ENCODE measurements around the gene SSBP3. TPM values are rescaled to one million over a fixed set of nuclear protein-coding genes. Genes with fewer than 3 reads are reported as not detected.

Gene SSBP3
- total and polyA plus RNA-seq, 2 of the 13 experiments (the other 11 are each of a cell fraction or from before 2014, with no cell fraction given) = 8.5 to 17.6 TPM

- TF ChIP-seq HOMEZ (CRISPR knock-in tag; IDR thresholded peaks at IDR 0.05; ENCODE audit: low read depth) (no peak), ZNF224 (CRISPR knock-in tag; IDR thresholded peaks at IDR 0.05) (no peak), E2F5 (CRISPR knock-in tag; conservative IDR thresholded peaks at IDR 0.05) (no peak), ZBTB46 (CRISPR knock-in tag; IDR thresholded peaks at IDR 0.05; ENCODE audit: borderline replicate concordance) (no peak)
These were observed 9.8 kb upstream of the SSBP3 start (continued) for GRCh38 chr1:54415991-54416390.

GRCh38 chr1:54415533-54415932 lies 9.3 kb upstream of the SSBP3 start:
- Histone ChIP-seq H3K9ac (ENCODE audit: insufficient read depth, low read depth, low read length) (no peak overlapping the region), H3K4me3 (replicated peaks in 1 of 3; ENCODE audit: insufficient read depth in 1 of 3, low read depth in 2 of 3, low read length in 3 of 3) (no peak overlapping the region), H3K27me3 (ENCODE audit: control insufficient read depth in 1 of 2, insufficient read depth in 2 of 2, low read length in 2 of 2) (peaks cover 3 to 33% of the 10 kb centered on the region in 2 experiments; a peak in 3 of 5 replicates), H3K79me2 (ENCODE audit: insufficient read depth, low read length) (no peaks in the 10 kb centered on the region), H3K9me3 (ENCODE audit: low read length) (no peaks in the 10 kb centered on the region), H4K20me1 (ENCODE audit: insufficient read depth, low read length) (no peaks in the 10 kb centered on the region), H3K4me2 (ENCODE audit: low read depth, low read length) (no peak overlapping the region), H3K27ac (ENCODE audit: extremely low read length, insufficient read depth, low read length) (no peak overlapping the region), H3K36me3 (replicated peaks in 1 of 2; ENCODE audit: control insufficient read depth in 1 of 2, insufficient read depth in 2 of 2, low read length in 2 of 2) (no peaks in the 10 kb centered on the region), H2AFZ (ENCODE audit: low read length) (no peak overlapping the region), H3K4me1 (ENCODE audit: insufficient read depth, low read length) (peaks cover 19% of the 10 kb centered on the region)
- in situ Hi-C loops (cut with HindIII; ENCODE audit: extremely low pct_ligation_motif_present, low pct_unique_long_range_greater_than_20kb) (no loop called here), intact Hi-C loops (cut with micrococcal nuclease; ENCODE audit: unreplicated experiment) (no loop called here)
- no TSS peak for BruUV-seq (replicated peaks)
- ChIA-PET CTCF (ENCODE audit: low intra/inter-chr PET ratio, low total read pairs) (no interaction called here), POLR2A (no interaction called here)
- no peak for DNase-seq (ENCODE audit: low spot score)
- no peak for ATAC-seq
- FAIRE-seq = no peak
- WGBS (ENCODE audit: low lambda C conversion rate) = 60% methylated on average over 2 of the region's 3 CpGs
- TF ChIP-seq MTA3 (CRISPR knock-in tag; IDR thresholded peaks at IDR 0.05) (no peak), ZBTB40 (IDR thresholded peaks at IDR 0.05) (no peak), ZBTB40 (CRISPR knock-in tag; IDR thresholded peaks at IDR 0.05) (no peak), RFX3 (CRISPR knock-in tag; IDR thresholded peaks at IDR 0.05) (no peak), GPN1 (CRISPR knock-in tag; IDR thresholded peaks at IDR 0.05; ENCODE audit: borderline replicate concordance) (no peak), ZNF740 (CRISPR knock-in tag; IDR thresholded peaks at IDR 0.05) (no peak), NBN (conservative IDR thresholded peaks at IDR 0.05) (no peak)
